Liver (tissue), 9 donors: ENCODE results near the gene IER3IP1. TPM values are rescaled to one million over a fixed set of nuclear protein-coding genes. Genes with fewer than 3 reads are reported as not detected.

ENCODE experiments used
- DNase-seq: peaks from one replicate; pipeline ENCODE4 v3.0.0-alpha.2; 2017; ENCODE audit warnings: low spot score
- H3K27ac ChIP-seq, 2 donors: one replicate each; pipeline ENCODE4 v1.7.0; 2013; ENCODE audit warnings: inconsistent platforms in 2 of 2, low read length in 2 of 2, control low read depth in 1 of 2, low read depth in 1 of 2, mild to moderate bottlenecking in 1 of 2
- H3K27me3 ChIP-seq, 4 donors: one replicate each; pipeline versions ENCODE4 v1.6.1 to v1.7.0; 2013; ENCODE audit warnings: low read length in 3 of 4, inconsistent platforms in 1 of 4, mild to moderate bottlenecking in 1 of 4, moderate library complexity in 1 of 4; ENCODE audit not compliant: control insufficient read depth in 4 of 4, insufficient read depth in 4 of 4
- H3K36me3 ChIP-seq, 4 donors: one replicate each; pipeline versions ENCODE4 v1.6.1 to v1.7.0; 2013; ENCODE audit warnings: low read length in 3 of 4, mild to moderate bottlenecking in 3 of 4, low read depth in 1 of 4, moderate library complexity in 1 of 4; ENCODE audit not compliant: control insufficient read depth in 4 of 4, insufficient read depth in 3 of 4
- H3K4me1 ChIP-seq, 4 donors: one replicate each; pipeline versions ENCODE4 v1.6.1 to v1.7.0; 2013; ENCODE audit warnings: low read length in 3 of 4, mild to moderate bottlenecking in 3 of 4, moderate library complexity in 1 of 4; ENCODE audit not compliant: control insufficient read depth in 4 of 4, insufficient read depth in 4 of 4
- H3K4me3 ChIP-seq, 3 donors: one replicate each; pipeline versions ENCODE4 v1.6.1 to v1.7.0; 2013; ENCODE audit warnings: low read length in 3 of 3, control low read depth in 1 of 3, low read depth in 1 of 3, mild to moderate bottlenecking in 1 of 3
- H3K9ac ChIP-seq, 2 donors: one replicate each; pipeline ENCODE4 v1.7.0; 2013; ENCODE audit warnings: low read length in 2 of 2, mild to moderate bottlenecking in 2 of 2, moderate library complexity in 2 of 2, control low read depth in 1 of 2, low read depth in 1 of 2
- H3K9me3 ChIP-seq, 4 donors: one replicate each; pipeline versions ENCODE4 v1.6.1 to v1.7.0; 2013; ENCODE audit warnings: low read length in 3 of 4; ENCODE audit not compliant: control insufficient read depth in 4 of 4
- EGR1 ChIP-seq, 2 donors: IDR thresholded peaks; 2 replicates each; pipeline ENCODE4 v1.6.1; 2016 to 2018; ENCODE audit warnings: antibody characterized with exemption in 2 of 2, low read depth in 2 of 2
- GABPA ChIP-seq, 2 donors: IDR thresholded peaks in 1 of 2; conservative IDR thresholded peaks in 1 of 2; 2 replicates each; pipeline ENCODE4 v1.6.1; 2016; ENCODE audit warnings: antibody characterized with exemption in 2 of 2, mild to moderate bottlenecking in 1 of 2, moderate library complexity in 1 of 2
- HNF4A ChIP-seq, 2 donors: conservative IDR thresholded peaks; 2 replicates each; pipeline ENCODE4 v1.6.1; 2016; ENCODE audit warnings: antibody characterized with exemption in 2 of 2, mild to moderate bottlenecking in 2 of 2
- HNF4G ChIP-seq: IDR thresholded peaks from 2 replicates; pipeline ENCODE4 v1.6.1; 2016; ENCODE audit warnings: antibody characterized with exemption
- JUND ChIP-seq, 2 donors: IDR thresholded peaks; 2 replicates each; pipeline ENCODE4 v1.6.1; 2016; ENCODE audit warnings: antibody characterized with exemption in 2 of 2
- NR2F2 ChIP-seq: IDR thresholded peaks from 2 replicates; pipeline ENCODE4 v1.6.1; 2016; ENCODE audit warnings: antibody characterized with exemption
- RAD21 ChIP-seq, 2 donors: IDR thresholded peaks; 2 replicates each; pipeline ENCODE4 v1.6.1; 2016; ENCODE audit warnings: antibody characterized with exemption in 2 of 2, mild to moderate bottlenecking in 2 of 2
- RXRA ChIP-seq, 2 donors: IDR thresholded peaks; 2 replicates each; pipeline ENCODE4 v1.6.1; 2017 to 2018; ENCODE audit warnings: antibody characterized with exemption in 2 of 2, mild to moderate bottlenecking in 1 of 2
- WGBS: extraction: QIAGEN DNeasy Blood & Tissue Kit; methylation state at CpG from one replicate; pipeline ENCODE4 v1.1.7; 2013; 5-methylcytosine and 5-hydroxymethylcytosine counted together
- polyA plus RNA-seq, 2 donors: library from polyadenylated mRNA; stranded (reverse) in 1 of 2; unstranded in 1 of 2; fragments of 200-250 nt in 1 of 2; fragments of >200 nt in 1 of 2; fragmentation: Nextera tagmentation in 1 of 2; extraction: Ambion mirVana in 1 of 2; gene quantifications; one replicate each; pipeline versions ENCODE4 v1.2.1 to v1.2.3, GENCODE V29; 2013 to 2015
- total RNA-seq, 2 donors: library from RNA; depleted of rRNA; stranded (reverse); fragments of >200 nt; gene quantifications; one replicate each; pipeline ENCODE4 v1.2.3, GENCODE V29; 2014
- TF ChIP-seq, protein P1 (sequence below): IDR thresholded peaks from 2 replicates; pipeline ENCODE4 v1.6.1; 2016; ENCODE audit warnings: antibody characterized with exemption
- TF ChIP-seq, protein P2 (sequence below): IDR thresholded peaks from 2 replicates; pipeline ENCODE4 v1.6.1; 2016; ENCODE audit warnings: antibody characterized with exemption, mild to moderate bottlenecking
- TF ChIP-seq, protein P3 (sequence below): fragments of 150-350 bp; IDR thresholded peaks from 2 replicates; pipeline ENCODE4 v1.5.1; 2017; ENCODE audit warnings: improper control_type of control experiment, low read depth, low read length; ENCODE audit not compliant: missing input control
- TF ChIP-seq, protein P4 (sequence below): IDR thresholded peaks from 2 replicates; pipeline ENCODE4 v1.6.1; 2016; ENCODE audit warnings: antibody characterized with exemption
- TF ChIP-seq, protein P5 (sequence below): IDR thresholded peaks from 2 replicates; pipeline ENCODE4 v1.6.1; 2016; ENCODE audit warnings: antibody characterized with exemption
- donor health status: healthy.
- donor health status: healthy.
- donor health status: healthy.
- donor health status: healthy.
- donor health status: healthy.

The IER3IP1 gene
- total and polyA plus RNA-seq, 4 donors = 8.0 to 24.9 (median 11.3) TPM

DNA sequence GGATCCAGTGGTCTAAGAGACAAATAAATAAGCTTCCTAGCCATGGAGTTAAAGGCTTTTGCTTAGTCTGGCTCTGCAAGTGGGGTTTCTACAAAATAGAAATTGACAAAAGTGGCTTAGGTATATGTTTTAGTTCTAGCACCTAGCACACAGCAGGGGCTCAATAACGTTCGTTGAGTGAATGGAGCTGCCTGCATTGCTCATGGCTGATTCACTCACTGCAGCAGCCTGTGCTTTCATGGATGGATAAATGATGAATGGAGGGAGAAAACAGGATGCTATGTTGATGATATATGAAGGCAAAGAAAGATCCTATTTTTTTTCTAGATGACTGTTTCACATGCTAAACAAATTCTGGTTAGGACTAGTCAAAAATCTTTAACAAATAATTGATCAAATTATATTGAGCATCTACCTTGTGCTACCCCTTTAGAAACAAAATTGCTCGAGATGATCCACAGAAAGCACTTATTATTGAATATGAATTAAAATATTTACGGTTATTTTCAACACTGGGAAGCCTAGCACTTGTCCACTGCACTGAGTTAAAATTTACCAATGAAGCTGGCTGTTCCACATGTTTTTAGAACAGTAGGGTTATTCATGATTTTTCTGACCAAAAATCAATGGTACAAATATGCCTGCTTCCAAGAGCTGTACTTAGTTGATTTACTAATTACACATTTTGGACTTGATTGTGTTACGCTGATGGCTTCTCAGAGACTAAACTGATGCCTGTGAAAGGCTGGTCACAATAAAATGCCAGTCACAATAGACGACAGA, 65.5 kb downstream of the IER3IP1 start:
- DNase-seq = no peak
- Histone ChIP-seq H3K27ac (no peak overlapping the region), H3K27me3 (no peaks in the 10 kb centered on the region), H3K4me3 (no peak overlapping the region), H3K4me1 (no peaks in the 10 kb centered on the region), H3K9me3 (no peaks in the 10 kb centered on the region), H3K36me3 (peaks cover 7 to 57% (median 45%) of the 10 kb centered on the region in 4 donors), H3K9ac (no peak overlapping the region)
- 84% methylated on average over 6 of the region's 6 CpGs for WGBS
- TF ChIP-seq EGR1 (IDR thresholded peaks at IDR 0.05; ENCODE audit: low read depth in 2 of 2) (no peak), RXRA (IDR thresholded peaks at IDR 0.05) (no peak), NR2F2 (no peak), JUND (IDR thresholded peaks at IDR 0.05) (no peak), HNF4G (no peak)
- TF ChIP-seq, protein P1, sequence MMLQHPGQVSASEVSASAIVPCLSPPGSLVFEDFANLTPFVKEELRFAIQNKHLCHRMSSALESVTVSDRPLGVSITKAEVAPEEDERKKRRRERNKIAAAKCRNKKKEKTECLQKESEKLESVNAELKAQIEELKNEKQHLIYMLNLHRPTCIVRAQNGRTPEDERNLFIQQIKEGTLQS = no peak
- TF ChIP-seq, protein P2, sequence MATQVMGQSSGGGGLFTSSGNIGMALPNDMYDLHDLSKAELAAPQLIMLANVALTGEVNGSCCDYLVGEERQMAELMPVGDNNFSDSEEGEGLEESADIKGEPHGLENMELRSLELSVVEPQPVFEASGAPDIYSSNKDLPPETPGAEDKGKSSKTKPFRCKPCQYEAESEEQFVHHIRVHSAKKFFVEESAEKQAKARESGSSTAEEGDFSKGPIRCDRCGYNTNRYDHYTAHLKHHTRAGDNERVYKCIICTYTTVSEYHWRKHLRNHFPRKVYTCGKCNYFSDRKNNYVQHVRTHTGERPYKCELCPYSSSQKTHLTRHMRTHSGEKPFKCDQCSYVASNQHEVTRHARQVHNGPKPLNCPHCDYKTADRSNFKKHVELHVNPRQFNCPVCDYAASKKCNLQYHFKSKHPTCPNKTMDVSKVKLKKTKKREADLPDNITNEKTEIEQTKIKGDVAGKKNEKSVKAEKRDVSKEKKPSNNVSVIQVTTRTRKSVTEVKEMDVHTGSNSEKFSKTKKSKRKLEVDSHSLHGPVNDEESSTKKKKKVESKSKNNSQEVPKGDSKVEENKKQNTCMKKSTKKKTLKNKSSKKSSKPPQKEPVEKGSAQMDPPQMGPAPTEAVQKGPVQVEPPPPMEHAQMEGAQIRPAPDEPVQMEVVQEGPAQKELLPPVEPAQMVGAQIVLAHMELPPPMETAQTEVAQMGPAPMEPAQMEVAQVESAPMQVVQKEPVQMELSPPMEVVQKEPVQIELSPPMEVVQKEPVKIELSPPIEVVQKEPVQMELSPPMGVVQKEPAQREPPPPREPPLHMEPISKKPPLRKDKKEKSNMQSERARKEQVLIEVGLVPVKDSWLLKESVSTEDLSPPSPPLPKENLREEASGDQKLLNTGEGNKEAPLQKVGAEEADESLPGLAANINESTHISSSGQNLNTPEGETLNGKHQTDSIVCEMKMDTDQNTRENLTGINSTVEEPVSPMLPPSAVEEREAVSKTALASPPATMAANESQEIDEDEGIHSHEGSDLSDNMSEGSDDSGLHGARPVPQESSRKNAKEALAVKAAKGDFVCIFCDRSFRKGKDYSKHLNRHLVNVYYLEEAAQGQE = no peak
- TF ChIP-seq, protein P3, sequence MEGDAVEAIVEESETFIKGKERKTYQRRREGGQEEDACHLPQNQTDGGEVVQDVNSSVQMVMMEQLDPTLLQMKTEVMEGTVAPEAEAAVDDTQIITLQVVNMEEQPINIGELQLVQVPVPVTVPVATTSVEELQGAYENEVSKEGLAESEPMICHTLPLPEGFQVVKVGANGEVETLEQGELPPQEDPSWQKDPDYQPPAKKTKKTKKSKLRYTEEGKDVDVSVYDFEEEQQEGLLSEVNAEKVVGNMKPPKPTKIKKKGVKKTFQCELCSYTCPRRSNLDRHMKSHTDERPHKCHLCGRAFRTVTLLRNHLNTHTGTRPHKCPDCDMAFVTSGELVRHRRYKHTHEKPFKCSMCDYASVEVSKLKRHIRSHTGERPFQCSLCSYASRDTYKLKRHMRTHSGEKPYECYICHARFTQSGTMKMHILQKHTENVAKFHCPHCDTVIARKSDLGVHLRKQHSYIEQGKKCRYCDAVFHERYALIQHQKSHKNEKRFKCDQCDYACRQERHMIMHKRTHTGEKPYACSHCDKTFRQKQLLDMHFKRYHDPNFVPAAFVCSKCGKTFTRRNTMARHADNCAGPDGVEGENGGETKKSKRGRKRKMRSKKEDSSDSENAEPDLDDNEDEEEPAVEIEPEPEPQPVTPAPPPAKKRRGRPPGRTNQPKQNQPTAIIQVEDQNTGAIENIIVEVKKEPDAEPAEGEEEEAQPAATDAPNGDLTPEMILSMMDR = no peak

DNA sequence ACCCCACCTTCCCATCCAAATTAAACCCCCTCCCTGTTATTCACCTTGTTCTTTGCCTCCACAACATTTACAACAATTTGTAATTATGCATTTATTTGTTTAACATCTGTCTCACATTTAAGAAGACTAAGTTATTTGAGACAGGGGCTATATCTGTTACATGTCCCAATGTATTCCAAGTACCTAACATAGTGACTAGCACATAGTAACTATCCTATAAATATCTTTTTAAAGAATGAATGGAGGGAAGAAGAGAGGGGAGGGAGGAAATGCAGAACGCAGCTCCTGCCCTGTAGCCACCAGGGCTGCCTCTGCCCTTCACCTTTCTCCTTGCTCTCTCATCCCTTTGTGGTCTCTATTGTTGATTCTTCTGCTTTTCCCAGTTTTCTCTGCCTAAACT, 66.4 kb downstream of the IER3IP1 start:
- Histone ChIP-seq H3K9me3 (no peaks in the 10 kb centered on the region), H3K36me3 (peaks cover 7 to 59% (median 42%) of the 10 kb centered on the region in 4 donors), H3K4me3 (no peak overlapping the region), H3K27ac (no peak overlapping the region), H3K27me3 (no peaks in the 10 kb centered on the region), H3K9ac (no peak overlapping the region), H3K4me1 (no peaks in the 10 kb centered on the region)
- no peak for DNase-seq
- TF ChIP-seq GABPA (IDR thresholded peaks at IDR 0.05 in 1 of 2, conservative IDR thresholded peaks at IDR 0.05 in 1 of 2) (no peak), HNF4A (conservative IDR thresholded peaks at IDR 0.05) (no peak), JUND (IDR thresholded peaks at IDR 0.05) (no peak), RXRA (IDR thresholded peaks at IDR 0.05) (no peak), EGR1 (IDR thresholded peaks at IDR 0.05; ENCODE audit: low read depth in 2 of 2) (no peak), RAD21 (IDR thresholded peaks at IDR 0.05) (no peak)
- TF ChIP-seq, protein P4, sequence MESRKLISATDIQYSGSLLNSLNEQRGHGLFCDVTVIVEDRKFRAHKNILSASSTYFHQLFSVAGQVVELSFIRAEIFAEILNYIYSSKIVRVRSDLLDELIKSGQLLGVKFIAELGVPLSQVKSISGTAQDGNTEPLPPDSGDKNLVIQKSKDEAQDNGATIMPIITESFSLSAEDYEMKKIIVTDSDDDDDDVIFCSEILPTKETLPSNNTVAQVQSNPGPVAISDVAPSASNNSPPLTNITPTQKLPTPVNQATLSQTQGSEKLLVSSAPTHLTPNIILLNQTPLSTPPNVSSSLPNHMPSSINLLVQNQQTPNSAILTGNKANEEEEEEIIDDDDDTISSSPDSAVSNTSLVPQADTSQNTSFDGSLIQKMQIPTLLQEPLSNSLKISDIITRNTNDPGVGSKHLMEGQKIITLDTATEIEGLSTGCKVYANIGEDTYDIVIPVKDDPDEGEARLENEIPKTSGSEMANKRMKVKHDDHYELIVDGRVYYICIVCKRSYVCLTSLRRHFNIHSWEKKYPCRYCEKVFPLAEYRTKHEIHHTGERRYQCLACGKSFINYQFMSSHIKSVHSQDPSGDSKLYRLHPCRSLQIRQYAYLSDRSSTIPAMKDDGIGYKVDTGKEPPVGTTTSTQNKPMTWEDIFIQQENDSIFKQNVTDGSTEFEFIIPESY = no peak
- TF ChIP-seq, protein P2 = no peak
- TF ChIP-seq, protein P5, sequence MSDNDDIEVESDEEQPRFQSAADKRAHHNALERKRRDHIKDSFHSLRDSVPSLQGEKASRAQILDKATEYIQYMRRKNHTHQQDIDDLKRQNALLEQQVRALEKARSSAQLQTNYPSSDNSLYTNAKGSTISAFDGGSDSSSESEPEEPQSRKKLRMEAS = no peak
- TF ChIP-seq, protein P1 = no peak
- WGBS = 93% methylated on average over 1 of the region's 1 CpG
